Large intestine (tissue), 3 donors: ENCODE results near the gene CACNA1C. TPM values are rescaled to one million over a fixed set of nuclear protein-coding genes. Genes with fewer than 3 reads are reported as not detected.

ENCODE experiments used
- DNase-seq, 2 donors: peaks; one replicate each; pipeline versions ENCODE4 v3.0.0 to v3.0.0-alpha.2; 2013
- H3K27ac ChIP-seq: one replicate; pipeline ENCODE4 v1.5.1; 2013; ENCODE audit warnings: low read length
- H3K27me3 ChIP-seq: 2 replicates; pipeline ENCODE4 v1.6.1; 2013; ENCODE audit warnings: low read length; ENCODE audit not compliant: control insufficient read depth, insufficient read depth
- H3K36me3 ChIP-seq: 2 replicates; pipeline ENCODE4 v1.6.1; 2013; ENCODE audit warnings: low read length; ENCODE audit not compliant: control insufficient read depth, insufficient read depth
- H3K4me1 ChIP-seq: one replicate; pipeline ENCODE4 v1.6.1; 2013; ENCODE audit warnings: low read length; ENCODE audit not compliant: control insufficient read depth, insufficient read depth
- H3K4me3 ChIP-seq: one replicate; pipeline ENCODE4 v1.5.1; 2013; ENCODE audit warnings: low read length
- H3K9me3 ChIP-seq: one replicate; pipeline ENCODE4 v1.6.1; 2013; ENCODE audit warnings: mild to moderate bottlenecking, low read depth, low read length, moderate library complexity; ENCODE audit not compliant: control insufficient read depth
- WGBS: methylation state at CpG from one replicate; pipeline ENCODE4 v1.1.5; 2013; ENCODE audit warnings: low lambda C conversion rate; ENCODE audit not compliant: insufficient coverage; 5-methylcytosine and 5-hydroxymethylcytosine counted together
- polyA plus RNA-seq: library from polyadenylated mRNA; unstranded; fragments of 120-200 nt; gene quantifications from one replicate; pipeline ENCODE4 v1.2.1, GENCODE V29; 2013

The CACNA1C gene
- polyA plus RNA-seq, 1 donor = 5.9 TPM

DNA sequence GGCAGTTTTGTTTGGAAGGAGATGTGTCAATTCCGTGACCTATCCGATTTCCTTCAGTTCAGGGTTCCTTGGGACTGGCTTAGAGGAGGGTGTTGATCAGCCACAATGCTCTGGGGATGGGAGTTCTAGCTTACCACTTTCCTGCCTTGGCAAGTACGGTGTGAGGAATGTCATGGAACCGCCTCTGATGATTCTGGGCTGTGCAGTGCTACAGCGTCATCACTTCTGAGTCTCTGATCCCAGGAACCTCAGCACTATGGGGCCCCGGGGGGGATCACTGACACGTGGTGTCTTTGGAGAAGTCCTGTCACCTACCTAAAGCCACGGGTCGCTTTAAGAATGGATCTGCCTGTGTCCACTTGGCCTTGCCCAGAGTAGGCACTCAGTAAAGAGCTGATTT, 470.5 kb downstream of the CACNA1C start:
- no CpG with 5 or more reads among the region's 9 CpGs for WGBS
- H3K9me3 ChIP-seq = no peaks in the 10 kb centered on the region
- no peak overlapping the region for H3K4me3 ChIP-seq
- DNase-seq = no peak
- no peak overlapping the region for H3K27ac ChIP-seq
- no peaks in the 10 kb centered on the region for H3K4me1 ChIP-seq
- H3K36me3 ChIP-seq = no peaks in the 10 kb centered on the region
- no peaks in the 10 kb centered on the region for H3K27me3 ChIP-seq

- no peak for DNase-seq
- Histone ChIP-seq H3K9me3 (no peaks in the 10 kb centered on the region), H3K36me3 (no peaks in the 10 kb centered on the region), H3K27ac (no peak overlapping the region), H3K4me1 (no peaks in the 10 kb centered on the region), H3K27me3 (no peaks in the 10 kb centered on the region), H3K4me3 (no peak overlapping the region)
- 40% methylated on average over 1 of the region's 6 CpGs for WGBS
Observed at GRCh38 chr12:2523844-2524243, 471.1 kb downstream of the CACNA1C start.

DNA sequence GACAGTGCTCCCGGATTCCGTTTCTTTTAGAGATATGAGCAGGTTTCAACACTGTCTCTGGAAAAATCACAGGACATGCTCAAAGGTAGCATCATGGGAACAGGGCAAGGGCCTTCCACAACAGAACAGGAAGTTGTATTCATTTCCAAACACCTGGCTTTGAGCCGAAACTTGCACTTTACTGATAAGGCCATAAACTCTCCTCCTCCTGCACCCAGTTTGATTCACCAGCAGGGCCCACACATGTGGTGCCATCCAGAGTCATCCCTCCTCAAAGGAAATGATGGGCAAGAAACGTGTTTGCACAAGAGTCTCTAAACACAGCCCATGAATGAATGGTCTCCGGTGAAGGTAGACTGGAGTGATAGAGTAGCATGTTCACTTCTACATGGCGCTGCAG, 473.6 kb downstream of the CACNA1C start:
- H3K27ac ChIP-seq = no peak overlapping the region
- 60% methylated on average over 1 of the region's 6 CpGs for WGBS

GRCh38 chr12:2528001-2528400, 475.2 kb downstream of the CACNA1C start:
- no peaks in the 10 kb centered on the region for H3K36me3 ChIP-seq
- H3K4me3 ChIP-seq = no peak overlapping the region
- no CpG with 5 or more reads among the region's 4 CpGs for WGBS
- H3K4me1 ChIP-seq = no peaks in the 10 kb centered on the region
- H3K27me3 ChIP-seq = no peaks in the 10 kb centered on the region
- no peak for DNase-seq
- no peak overlapping the region for H3K27ac ChIP-seq
- no peaks in the 10 kb centered on the region for H3K9me3 ChIP-seq

More for the DNA sequence above, 473.6 kb downstream of the CACNA1C start:
- H3K4me1 ChIP-seq = no peaks in the 10 kb centered on the region
- H3K9me3 ChIP-seq = no peaks in the 10 kb centered on the region
- H3K36me3 ChIP-seq = no peaks in the 10 kb centered on the region
- H3K4me3 ChIP-seq = no peak overlapping the region
- DNase-seq = no peak
- no peaks in the 10 kb centered on the region for H3K27me3 ChIP-seq

GRCh38 chr12:2529807-2530206, 477.0 kb downstream of the CACNA1C start:
- no peak for DNase-seq
- H3K9me3 ChIP-seq = no peaks in the 10 kb centered on the region
- no peaks in the 10 kb centered on the region for H3K27me3 ChIP-seq
- H3K27ac ChIP-seq = no peak overlapping the region
- no peaks in the 10 kb centered on the region for H3K36me3 ChIP-seq
- H3K4me1 ChIP-seq = no peaks in the 10 kb centered on the region
- no CpG with 5 or more reads among the region's 2 CpGs for WGBS
- H3K4me3 ChIP-seq = no peak overlapping the region

GRCh38 chr12:2531371-2531770, 478.6 kb downstream of the CACNA1C start:
- DNase-seq = no peak
- Histone ChIP-seq H3K27me3 (no peaks in the 10 kb centered on the region), H3K4me1 (no peaks in the 10 kb centered on the region), H3K27ac (no peak overlapping the region), H3K36me3 (no peaks in the 10 kb centered on the region), H3K9me3 (no peaks in the 10 kb centered on the region), H3K4me3 (no peak overlapping the region)
- no CpG with 5 or more reads among the region's 4 CpGs for WGBS

DNA sequence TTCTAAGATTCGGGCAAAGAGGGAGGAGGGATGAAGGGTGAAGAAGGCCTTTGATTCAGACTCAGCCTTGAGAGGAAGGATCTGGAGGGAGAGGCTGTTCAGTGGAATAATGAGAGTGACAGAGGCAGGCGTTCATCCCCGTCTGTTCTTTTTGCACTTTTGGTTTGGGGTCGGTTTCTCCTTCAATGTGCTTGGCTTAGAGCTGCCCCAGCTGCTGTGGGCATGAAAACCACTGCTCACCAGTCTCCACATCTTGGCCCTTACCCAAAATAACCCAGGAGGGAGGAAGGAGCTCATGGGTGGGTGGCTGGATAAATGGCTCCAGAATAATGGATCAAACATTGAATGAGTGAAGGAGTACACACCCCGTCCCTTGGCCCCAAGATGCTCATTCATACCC, 480.2 kb downstream of the CACNA1C start:
- Histone ChIP-seq H3K27me3 (no peaks in the 10 kb centered on the region), H3K4me3 (no peak overlapping the region), H3K36me3 (no peaks in the 10 kb centered on the region), H3K27ac (no peak overlapping the region), H3K4me1 (no peaks in the 10 kb centered on the region), H3K9me3 (no peaks in the 10 kb centered on the region)
- no peak for DNase-seq
- no CpG with 5 or more reads among the region's 5 CpGs for WGBS

GRCh38 chr12:2535583-2536204, 482.9 kb downstream of the CACNA1C start:
- WGBS = no CpG with 5 or more reads among the region's 6 CpGs
- H3K9me3 ChIP-seq = no peaks in the 10 kb centered on the region
- H3K4me1 ChIP-seq = no peaks in the 10 kb centered on the region
- DNase-seq = no peak
- no peak overlapping the region for H3K27ac ChIP-seq
- no peaks in the 10 kb centered on the region for H3K36me3 ChIP-seq
- no peaks in the 10 kb centered on the region for H3K27me3 ChIP-seq
- no peak overlapping the region for H3K4me3 ChIP-seq

- Histone ChIP-seq H3K9me3 (no peaks in the 10 kb centered on the region), H3K4me1 (no peaks in the 10 kb centered on the region), H3K36me3 (no peaks in the 10 kb centered on the region), H3K4me3 (no peak overlapping the region), H3K27ac (no peak overlapping the region), H3K27me3 (no peaks in the 10 kb centered on the region)
- no CpG with 5 or more reads among the region's 4 CpGs for WGBS
- no peak for DNase-seq
Observed at GRCh38 chr12:2536724-2537123, 483.9 kb downstream of the CACNA1C start.

- no peaks in the 10 kb centered on the region for H3K27me3 ChIP-seq
- H3K27ac ChIP-seq = no peak overlapping the region
- no peaks in the 10 kb centered on the region for H3K9me3 ChIP-seq
- H3K36me3 ChIP-seq = no peaks in the 10 kb centered on the region
- H3K4me1 ChIP-seq = no peaks in the 10 kb centered on the region
- WGBS = no CpG with 5 or more reads among the region's 5 CpGs
- DNase-seq = no peak
- H3K4me3 ChIP-seq = no peak overlapping the region
Observed at GRCh38 chr12:2537868-2538541, 485.2 kb downstream of the CACNA1C start.

DNA sequence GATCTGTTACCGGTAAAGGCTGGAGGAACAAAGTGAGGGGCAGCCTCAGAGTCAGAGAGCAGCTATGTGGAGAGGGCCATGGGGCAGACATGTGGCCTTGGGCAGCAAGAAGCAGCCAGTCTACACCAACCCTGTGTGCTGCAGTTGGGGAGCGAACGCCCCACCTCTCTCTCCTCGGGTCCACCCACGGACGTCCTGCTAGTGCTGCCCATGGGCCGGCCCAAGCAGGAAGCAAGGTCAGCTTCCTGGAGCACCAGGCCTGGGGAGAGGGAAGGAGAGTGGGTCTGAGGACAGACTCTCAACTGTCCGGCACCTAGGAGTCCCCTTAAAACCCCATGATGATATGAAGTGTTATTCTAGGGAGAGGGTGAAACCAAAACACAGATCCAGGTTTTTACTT, 487.2 kb downstream of the CACNA1C start:
- no peak overlapping the region for H3K4me3 ChIP-seq
- no peaks in the 10 kb centered on the region for H3K36me3 ChIP-seq
- no peaks in the 10 kb centered on the region for H3K9me3 ChIP-seq
- H3K4me1 ChIP-seq = no peaks in the 10 kb centered on the region
- no peaks in the 10 kb centered on the region for H3K27me3 ChIP-seq
- H3K27ac ChIP-seq = no peak overlapping the region
- DNase-seq = no peak
- WGBS = no CpG with 5 or more reads among the region's 8 CpGs
